Measurements from ENCODE around the gene IRGC.
"Not testable (repeated sequence)": the region's sequence is repeated elsewhere in the genome, so short reads cannot be mapped to it uniquely, and the experiment has no call there.

IRGC gene

DNA sequence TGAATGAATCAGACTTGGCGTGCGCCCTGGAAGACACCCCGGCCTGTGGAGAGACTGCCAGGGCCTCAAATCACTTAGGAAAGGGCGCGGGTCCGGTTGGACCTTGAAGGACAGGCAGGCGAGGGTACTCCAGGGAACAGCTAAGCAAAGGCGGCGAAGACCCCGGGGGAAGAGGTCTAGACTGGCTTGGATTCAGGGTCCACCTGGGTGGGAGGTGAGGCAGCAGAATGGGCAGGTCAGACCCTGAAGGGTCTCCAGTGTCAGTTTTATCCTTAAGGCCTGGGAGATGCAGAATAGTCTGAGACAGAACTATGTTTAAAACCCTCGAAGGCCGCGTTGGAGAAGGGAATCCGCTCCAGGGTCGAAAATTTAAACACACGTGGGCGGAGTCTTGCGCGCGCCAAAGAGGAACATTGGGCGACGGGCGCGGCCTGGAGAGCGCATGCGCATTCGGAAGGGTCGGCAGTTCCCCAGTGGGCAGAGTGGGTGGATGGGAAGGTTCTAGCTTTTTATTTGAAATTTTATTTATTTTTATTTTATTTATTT is 39.5 kb downstream of the IRGC start:
- peak; percentile 72 to 77 for DNase-seq

- no peak for DNase-seq
Measured at GRCh38 chr19:43759515-43759914, 43.6 kb downstream of the IRGC start.

DNA sequence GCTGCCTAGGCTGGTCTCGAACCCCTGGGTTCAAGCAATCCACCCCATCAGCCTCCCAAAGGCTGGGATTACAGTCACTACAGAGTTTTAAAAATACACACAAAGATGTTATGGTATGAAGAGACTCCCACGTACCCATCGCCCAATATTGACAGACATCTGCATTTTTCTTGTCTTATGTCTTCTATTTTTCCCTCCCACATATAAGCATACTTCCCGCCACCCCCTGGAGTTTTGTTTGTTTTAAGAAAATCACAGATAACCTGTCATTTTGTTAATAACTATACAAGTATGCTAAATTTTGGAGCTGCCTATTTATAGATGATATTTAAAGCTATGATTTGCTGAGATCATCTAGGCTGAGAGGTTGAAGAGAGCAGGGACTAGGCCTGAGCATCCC is 45.1 kb downstream of the IRGC start:
- DNase-seq, result no peak

- no peak for DNase-seq
Measured at GRCh38 chr19:43762814-43763213, 46.9 kb downstream of the IRGC start.

DNA sequence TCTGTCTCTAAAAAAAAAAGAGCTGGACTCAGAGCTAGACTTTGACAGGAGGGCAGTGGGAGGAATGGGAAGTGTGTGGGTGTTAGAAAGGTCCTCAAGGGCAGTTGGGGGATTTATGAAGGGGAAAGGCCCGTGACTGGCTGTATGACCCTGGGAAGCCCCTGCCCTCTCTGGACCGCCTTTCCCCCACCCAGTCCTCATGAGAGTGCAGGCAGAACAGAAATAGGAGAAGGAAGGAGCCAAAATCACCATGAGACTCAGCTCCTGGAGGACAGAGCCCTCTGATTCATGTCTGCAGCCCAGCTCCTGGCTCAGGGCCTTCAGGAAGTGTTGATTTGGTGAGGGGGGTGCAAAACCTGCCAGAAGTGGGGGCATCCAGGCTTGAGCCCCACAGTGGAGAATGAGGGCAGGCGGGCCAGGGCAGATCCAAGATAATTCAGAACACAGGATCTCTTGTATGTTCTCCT is 47.6 kb downstream of the IRGC start:
- no peak for DNase-seq

DNA sequence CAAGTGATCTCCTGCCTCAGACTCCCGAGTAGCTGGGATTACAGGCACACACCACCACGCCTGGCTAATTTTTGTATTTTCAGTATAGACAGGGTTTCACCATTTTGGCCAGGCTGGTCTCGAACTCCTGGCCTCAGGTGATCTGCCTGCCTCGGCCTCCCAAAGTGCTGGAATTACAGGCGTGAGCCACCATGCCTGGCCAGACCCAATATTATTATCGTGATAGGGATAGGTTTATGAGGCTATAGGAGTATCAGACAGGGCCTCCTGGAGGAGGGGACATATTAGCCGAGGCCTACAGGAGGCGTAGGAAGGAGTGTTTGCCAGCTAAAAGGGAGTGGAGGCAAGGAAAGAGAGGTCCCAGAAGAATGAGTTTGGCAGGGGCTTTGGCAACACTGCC is 48.8 kb downstream of the IRGC start:
- DNase-seq, result not testable (repeated sequence)

- peak; percentile 72 to 80 for DNase-seq
Measured at GRCh38 chr19:43765109-43765876, 49.4 kb downstream of the IRGC start.

DNA sequence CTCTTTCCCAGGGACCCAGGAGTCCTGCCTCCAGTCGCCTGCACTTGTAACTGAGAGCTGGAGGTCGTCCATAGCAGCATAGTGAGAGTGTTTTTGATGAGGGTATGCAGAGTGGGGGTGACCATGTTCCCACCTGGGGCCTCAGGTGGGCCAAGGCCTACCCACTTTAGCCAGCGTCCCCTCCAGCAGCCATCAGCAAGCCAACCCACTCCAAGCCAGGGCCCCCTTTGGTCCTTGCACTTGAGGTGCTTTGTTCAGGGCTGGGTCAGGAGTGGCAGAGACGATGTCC is 50.8 kb downstream of the IRGC start:
- DNase-seq, result no peak

DNA sequence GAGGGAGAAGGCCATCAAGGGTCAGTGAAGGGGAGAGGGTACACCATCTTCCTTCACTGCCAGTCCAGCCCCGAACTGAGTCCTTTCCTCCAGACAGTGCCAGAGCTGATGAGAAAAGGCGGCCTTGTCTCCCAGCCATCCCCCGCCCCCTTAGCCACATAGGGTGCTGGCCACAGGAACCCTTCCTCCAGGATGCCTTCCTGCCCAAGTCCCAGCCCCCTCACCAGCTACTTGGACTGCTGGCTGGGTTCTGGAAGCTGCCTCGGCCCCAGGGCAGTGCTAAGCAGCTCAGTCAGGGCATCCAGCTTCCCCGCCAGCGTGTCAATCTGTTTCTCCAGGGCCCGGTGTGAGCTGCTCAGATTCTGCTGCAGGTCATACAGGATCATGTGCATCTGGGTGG is 51.4 kb downstream of the IRGC start:
- no peak for DNase-seq

GRCh38 chr19:43767818-43768217 is 51.9 kb downstream of the IRGC start:
- no peak for DNase-seq

GRCh38 chr19:43768273-43769050 is 52.6 kb downstream of the IRGC start:
- DNase-seq, result no peak

DNA sequence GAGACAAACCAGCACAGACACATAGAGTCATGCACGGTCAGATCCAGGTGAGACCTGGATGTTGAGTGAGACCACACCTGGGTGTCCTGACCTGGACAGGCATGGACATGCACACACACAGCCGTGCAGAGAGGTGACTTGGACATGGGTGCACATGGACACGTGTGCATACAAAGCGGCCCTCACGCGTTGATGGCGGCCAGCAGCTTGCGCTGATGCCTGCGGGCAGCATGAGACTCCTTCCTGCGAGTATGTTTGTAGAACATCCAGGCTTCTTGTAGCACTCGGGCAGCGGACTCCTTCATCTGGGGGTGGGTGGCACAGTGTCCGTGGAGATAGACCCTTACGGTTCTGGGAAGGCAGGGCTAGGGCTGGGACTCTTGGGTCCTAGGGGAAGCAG is 53.4 kb downstream of the IRGC start:
- DNase-seq, result no peak

Data from activated CD4-positive, alpha-beta T cell treated with anti-CD3 and anti-CD28 coated beads for 4 hours (primary cell).